NCI-H460 (cell line): ENCODE results near the gene CMTM8. TPM values are rescaled to one million over a fixed set of nuclear protein-coding genes. Genes with fewer than 3 reads are reported as not detected.
"Not testable (repeated sequence)": the region's sequence is repeated elsewhere in the genome, so short reads cannot be mapped to it uniquely, and the experiment has no call there.

Experiments
- DNase-seq: peaks from one replicate; pipeline ENCODE4 v3.0.0-alpha.2; 2016; ENCODE audit warnings: low read depth; ENCODE audit errors: extremely low read depth
- total RNA-seq: library from RNA; depleted of rRNA; stranded (reverse); fragments of >200 nt; shearing (Covaris generic); gene quantifications from 2 replicates; pipeline ENCODE4 v1.2.3, GENCODE V29; 2014

The CMTM8 gene
- total RNA-seq, 1 experiment from 2014 or later = 4.9 TPM

- no peak for DNase-seq
Observed at GRCh38 chr3:32226875-32227500, 11.5 kb upstream of the CMTM8 start.

GRCh38 chr3:32228743-32229142 lies 9.7 kb upstream of the CMTM8 start:
- DNase-seq = not testable (repeated sequence)

- DNase-seq = no peak
Observed at GRCh38 chr3:32229565-32229964, 8.9 kb upstream of the CMTM8 start.

GRCh38 chr3:32236377-32236776 lies 2.1 kb upstream of the CMTM8 start:
- no peak for DNase-seq

GRCh38 chr3:32237670-32238452 lies 619 bp upstream of the CMTM8 start:
- no peak for DNase-seq

GRCh38 chr3:32239307-32240158 lies 1.1 kb downstream of the CMTM8 start:
- no peak for DNase-seq

- no peak for DNase-seq
Observed at GRCh38 chr3:32240159-32240545, 1.7 kb downstream of the CMTM8 start.

GRCh38 chr3:32241100-32241499 lies 2.6 kb downstream of the CMTM8 start:
- DNase-seq = no peak

- DNase-seq = no peak
Observed at GRCh38 chr3:32243519-32243918, 5.0 kb downstream of the CMTM8 start.

- no peak for DNase-seq
Observed at GRCh38 chr3:32245200-32245599, 6.7 kb downstream of the CMTM8 start.

- DNase-seq = no peak
Observed at GRCh38 chr3:32246079-32246675, 7.7 kb downstream of the CMTM8 start.

GRCh38 chr3:32249184-32249782 lies 10.8 kb downstream of the CMTM8 start:
- DNase-seq = peak; percentile 60

GRCh38 chr3:32254268-32254667 lies 15.8 kb downstream of the CMTM8 start:
- DNase-seq = no peak

- no peak for DNase-seq
Observed at GRCh38 chr3:32255345-32255744, 16.9 kb downstream of the CMTM8 start.

GRCh38 chr3:32256206-32256605 lies 17.7 kb downstream of the CMTM8 start:
- no peak for DNase-seq

- DNase-seq = no peak
Observed at GRCh38 chr3:32257042-32257441, 18.6 kb downstream of the CMTM8 start.

GRCh38 chr3:32257641-32258438 lies 19.4 kb downstream of the CMTM8 start:
- no peak for DNase-seq

- DNase-seq = no peak
Observed at GRCh38 chr3:32258869-32259268, 20.4 kb downstream of the CMTM8 start.

GRCh38 chr3:32261545-32261944 lies 23.1 kb downstream of the CMTM8 start:
- DNase-seq = no peak

GRCh38 chr3:32262201-32262600 lies 23.7 kb downstream of the CMTM8 start:
- no peak for DNase-seq
